Sigmoid colon (tissue), 4 donors: ENCODE data around the gene COMMD6.

ENCODE experiments used
- CTCF ChIP-seq, 4 experiments: fragments of 450-650 bp in 3 of 4; fragments of 200-600 bp in 1 of 4; IDR thresholded peaks; one replicate each; pipeline ENCODE4 v1.5.1; 2016 to 2019; ENCODE audit warnings: antibody characterized with exemption in 4 of 4, mild to moderate bottlenecking in 3 of 4, moderate library complexity in 2 of 4
- EP300 ChIP-seq, 4 donors: sonication (generic); formaldehyde crosslinking; IDR thresholded peaks; one replicate each; pipeline ENCODE4 v1.6.1; 2017; ENCODE audit warnings: antibody characterized with exemption in 4 of 4
- POLR2A ChIP-seq, 2 donors: fragments of 450-650 bp; IDR thresholded peaks; one replicate each; pipeline ENCODE4 v1.6.1; 2016; ENCODE audit warnings: antibody characterized with exemption in 2 of 2, mild to moderate bottlenecking in 2 of 2, moderate library complexity in 2 of 2
- POLR2AphosphoS5 ChIP-seq, 4 donors: sonication (generic); formaldehyde crosslinking; IDR thresholded peaks; one replicate each; pipeline ENCODE4 v1.6.1; 2017; ENCODE audit warnings: antibody characterized with exemption in 4 of 4

GRCh38 chr13:75569576-75569975 is 31.9 kb upstream of the COMMD6 start:
- no peak for TF ChIP-seq CTCF (IDR thresholded peaks at IDR 0.05)
- no peak for TF ChIP-seq POLR2AphosphoS5 (IDR thresholded peaks at IDR 0.05)
- no peak for TF ChIP-seq POLR2A (IDR thresholded peaks at IDR 0.05)
- no peak for TF ChIP-seq EP300 (IDR thresholded peaks at IDR 0.05)
